Measurements from ENCODE around the gene ZNF791.
"Not testable (repeated sequence)": the region's sequence is repeated elsewhere in the genome, so short reads cannot be mapped to it uniquely, and the experiment has no call there.

Gene ZNF791

DNA sequence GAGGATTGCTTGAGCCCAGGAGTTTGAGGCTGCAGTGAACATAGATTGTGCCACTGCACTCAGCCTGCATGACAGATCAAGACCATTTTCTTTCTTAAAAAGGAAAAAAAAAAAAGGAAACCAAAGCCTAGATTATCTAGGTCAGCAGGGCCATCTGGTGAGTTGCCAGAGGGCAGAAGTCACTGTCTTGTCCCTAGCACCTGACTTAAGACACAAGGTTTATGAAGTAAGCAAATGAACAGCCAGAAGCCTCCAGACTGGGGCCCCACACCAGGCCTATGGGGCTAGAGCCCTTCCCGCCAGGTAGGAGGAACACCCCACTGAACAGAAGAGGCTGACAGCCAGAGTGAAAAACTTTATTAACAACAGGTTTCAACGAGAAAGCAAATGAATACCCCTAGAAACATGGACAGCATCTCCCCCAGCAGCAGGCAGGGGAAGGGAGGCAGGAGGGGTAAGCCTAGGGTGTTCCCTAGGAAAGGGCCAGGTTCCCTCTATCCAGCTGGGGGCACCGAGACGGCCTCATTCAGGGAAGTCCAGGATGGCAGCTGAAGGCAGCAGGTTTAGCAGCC lies 57.1 kb downstream of the ZNF791 start:
- no peak for DNase-seq (ENCODE audit: low read depth in 2 of 2)

DNA sequence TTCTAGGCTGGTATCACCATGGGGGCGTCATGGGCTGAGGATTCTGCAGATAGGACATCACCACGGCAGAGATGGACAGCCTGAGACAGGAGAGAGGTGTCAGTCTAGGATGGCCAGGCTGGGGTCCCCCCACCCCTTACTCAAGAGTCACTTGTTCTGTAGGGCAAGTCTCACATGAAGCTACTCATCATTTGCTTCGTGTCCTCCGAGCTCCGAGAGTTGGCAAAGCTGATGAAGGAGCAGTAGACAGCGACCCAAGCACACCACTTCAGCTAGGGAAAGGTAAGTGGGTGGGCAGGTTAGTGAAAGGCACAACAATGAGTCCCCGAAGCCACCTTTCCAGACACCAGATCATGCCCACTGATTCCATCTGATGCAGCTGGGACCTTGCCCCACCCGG lies 57.6 kb downstream of the ZNF791 start:
- no peak for DNase-seq (ENCODE audit: low read depth in 2 of 2)

DNA sequence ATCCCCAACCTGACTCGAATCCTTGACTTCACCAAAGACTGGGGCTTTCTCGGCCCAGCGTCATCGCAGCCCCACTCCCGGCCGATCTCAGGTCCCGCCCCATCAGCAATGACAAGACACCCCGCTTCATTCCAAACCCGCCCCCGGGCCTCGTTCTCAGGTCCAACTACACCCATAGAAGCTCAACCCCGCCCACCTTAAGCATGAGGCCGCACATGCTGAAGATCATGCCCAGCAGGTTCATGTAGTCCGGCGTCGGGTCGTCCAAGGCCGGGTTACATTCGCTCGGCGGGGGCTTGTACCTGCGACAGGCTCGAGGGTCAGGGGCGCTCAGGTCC lies 58.2 kb downstream of the ZNF791 start:
- peak; percentile 46 to 54 for DNase-seq (ENCODE audit: low read depth in 2 of 2)

DNA sequence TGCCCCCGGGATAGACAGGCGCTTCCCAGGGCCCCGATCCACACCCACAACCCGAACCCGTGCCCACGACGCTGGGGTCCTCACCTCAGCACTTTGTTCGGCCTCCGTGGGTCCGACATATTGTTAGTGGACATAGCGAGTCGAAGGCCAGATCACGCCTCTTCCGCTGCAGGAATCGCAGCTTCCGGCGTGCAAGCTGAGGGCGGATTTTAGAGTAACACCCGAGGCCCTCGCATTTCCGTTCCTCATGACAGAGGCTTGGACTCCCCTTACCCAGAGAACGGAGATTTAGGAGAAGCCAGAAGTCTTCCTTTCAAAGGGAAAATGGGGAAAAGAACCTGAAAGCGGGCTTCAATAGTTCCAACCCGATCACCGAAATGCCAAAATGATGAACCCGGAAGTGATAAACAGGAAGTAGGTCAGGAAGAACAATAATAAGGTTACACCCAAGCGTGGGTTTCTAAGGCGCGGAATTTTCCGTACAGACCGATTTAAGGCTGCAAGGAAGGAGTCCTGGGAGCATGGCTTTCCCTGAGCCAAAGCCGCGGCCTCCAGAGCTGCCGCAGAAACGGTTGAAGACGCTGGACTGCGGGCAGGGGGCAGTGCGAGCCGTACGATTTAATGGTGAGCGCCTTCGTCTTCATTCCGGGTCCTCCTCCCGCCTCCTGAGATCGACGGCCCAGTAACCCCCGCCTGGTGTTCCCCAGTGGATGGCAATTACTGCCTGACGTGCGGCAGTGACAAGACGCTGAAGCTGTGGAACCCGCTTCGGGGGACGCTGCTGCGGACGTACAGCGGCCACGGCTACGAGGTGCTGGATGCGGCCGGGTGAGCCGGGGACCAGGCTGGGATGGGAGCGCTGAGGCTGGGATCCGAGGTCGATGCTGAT lies 58.8 kb downstream of the ZNF791 start:
- peak; percentile 70 to 71 for DNase-seq (ENCODE audit: low read depth in 2 of 2)

DNA sequence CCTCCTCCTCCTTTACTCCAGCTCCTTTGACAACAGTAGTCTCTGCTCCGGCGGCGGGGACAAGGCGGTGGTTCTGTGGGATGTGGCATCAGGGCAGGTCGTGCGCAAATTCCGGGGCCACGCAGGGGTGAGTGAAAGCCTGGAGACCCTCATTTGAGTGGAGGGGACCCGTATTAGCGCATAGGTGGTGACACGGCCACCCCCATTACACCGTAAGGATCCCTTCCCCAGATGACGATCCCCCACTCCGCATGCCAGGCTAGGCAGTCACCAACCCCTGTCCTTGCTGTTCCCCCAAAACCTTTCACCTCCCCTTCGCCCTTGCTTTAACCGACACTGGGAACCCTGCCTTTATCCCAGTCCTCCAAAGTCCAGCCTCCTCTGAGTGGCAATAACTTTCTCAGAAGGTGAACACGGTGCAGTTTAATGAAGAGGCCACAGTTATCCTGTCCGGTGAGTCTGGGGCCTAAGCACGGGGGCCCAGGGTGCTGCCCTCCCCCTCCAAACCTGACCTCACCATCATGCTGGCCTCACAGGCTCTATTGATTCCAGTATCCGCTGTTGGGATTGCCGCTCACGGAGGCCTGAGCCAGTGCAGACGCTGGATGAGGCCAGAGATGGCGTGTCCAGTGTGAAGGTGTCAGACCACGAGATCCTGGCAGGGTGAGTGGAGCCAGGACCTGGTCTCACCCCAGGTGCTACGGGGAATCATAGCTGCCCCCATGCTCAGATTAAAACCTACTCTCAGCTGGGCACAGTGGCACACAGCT lies 59.6 kb downstream of the ZNF791 start:
- no peak for DNase-seq (ENCODE audit: low read depth in 2 of 2)

DNA sequence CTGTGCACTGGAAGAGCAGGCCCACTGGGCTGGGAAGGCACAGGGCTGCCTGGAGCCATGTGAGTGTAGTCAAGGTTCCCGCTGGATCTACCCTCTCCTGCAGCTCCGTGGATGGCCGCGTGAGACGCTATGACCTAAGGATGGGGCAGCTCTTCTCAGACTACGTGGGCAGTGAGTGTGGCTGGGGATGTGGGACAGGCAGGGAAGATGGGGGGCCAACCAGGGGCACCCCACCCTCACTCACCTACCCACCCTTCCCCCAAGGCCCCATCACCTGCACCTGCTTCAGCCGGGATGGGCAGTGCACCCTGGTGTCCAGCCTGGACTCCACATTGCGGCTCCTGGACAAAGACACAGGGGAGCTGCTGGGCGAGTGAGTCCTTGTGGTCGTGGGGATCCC lies 62.0 kb downstream of the ZNF791 start:
- no peak for DNase-seq (ENCODE audit: low read depth in 2 of 2)

DNA sequence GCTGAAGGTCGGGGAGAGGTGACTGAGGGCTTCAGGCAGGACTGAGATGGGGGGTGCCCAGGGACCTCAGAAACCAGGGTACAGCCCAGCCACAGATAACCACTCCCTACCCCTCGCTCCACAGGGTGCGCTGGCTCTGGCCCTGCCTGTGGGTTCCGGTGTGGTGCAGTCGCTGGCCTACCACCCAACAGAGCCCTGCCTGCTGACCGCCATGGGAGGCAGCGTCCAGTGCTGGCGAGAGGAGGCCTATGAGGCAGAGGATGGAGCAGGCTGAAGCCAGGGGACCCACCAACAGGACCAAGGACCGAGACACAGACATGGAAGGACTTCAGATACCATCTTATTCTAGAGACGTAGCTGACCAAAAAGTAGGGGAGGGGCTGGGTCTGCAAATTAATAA lies 64.7 kb downstream of the ZNF791 start:
- DNase-seq (ENCODE audit: low read depth in 2 of 2) = no peak

DNA sequence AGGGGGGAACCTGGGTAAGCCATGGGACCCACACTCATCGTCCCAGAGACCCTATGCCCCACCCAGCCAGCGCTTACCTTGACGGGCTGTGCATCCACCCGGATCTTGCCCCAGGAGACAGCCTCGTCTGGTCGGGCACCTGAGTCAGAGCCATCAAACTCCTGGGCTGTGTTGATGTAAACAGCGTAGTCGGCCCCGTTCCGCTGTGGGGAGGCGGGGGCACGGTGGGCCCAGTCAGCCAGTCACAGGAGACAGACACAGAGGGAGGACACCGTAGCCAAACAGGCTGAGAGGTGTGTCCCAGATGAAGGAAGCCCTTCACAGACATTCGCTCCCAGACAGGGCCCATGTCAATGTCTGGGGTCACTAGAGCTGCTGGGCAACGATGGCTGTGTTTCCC lies 65.2 kb downstream of the ZNF791 start:
- DNase-seq (ENCODE audit: low read depth in 2 of 2) = no peak

DNA sequence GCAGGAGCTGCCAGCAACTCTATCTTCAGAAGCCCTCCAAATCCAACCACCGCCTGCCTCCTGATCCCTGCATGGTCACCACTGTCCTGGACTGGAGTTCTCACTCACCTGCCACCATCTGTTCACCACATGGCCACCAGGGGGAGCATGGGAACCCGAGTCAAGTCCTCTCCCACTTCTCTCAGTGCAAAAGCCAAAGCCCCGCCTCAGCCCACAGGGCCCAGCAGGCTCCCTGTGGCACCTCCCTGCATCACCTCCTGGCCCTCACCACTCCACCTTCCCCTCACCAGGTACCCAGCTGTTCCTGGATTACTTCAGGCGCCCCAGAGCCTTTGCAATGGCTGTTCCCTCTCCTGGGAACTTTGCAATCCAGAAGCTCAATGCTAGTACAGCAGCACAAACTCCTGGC lies 65.7 kb downstream of the ZNF791 start:
- peak; percentile 88 to 95 for DNase-seq (ENCODE audit: low read depth in 2 of 2)

DNA sequence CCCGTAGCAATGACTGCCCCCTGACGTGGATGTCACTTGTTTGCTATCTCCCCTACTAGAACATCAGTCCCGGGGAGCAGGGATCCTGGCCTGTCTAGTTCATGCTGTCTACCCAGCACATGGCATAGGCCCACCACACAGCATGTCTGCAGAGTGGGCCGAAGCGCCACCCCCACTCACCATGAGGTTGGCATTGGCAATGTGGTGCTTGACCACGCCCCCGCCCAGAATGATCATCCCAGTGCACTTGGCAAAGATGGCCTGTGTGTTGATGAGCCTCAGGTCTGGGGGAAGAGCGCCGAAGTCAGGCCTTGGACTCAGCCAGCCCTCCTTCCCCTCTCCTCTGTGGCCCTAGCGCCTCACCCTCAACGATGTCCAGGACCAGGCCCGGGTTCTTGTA lies 66.2 kb downstream of the ZNF791 start:
- no peak for DNase-seq (ENCODE audit: low read depth in 2 of 2)

DNA sequence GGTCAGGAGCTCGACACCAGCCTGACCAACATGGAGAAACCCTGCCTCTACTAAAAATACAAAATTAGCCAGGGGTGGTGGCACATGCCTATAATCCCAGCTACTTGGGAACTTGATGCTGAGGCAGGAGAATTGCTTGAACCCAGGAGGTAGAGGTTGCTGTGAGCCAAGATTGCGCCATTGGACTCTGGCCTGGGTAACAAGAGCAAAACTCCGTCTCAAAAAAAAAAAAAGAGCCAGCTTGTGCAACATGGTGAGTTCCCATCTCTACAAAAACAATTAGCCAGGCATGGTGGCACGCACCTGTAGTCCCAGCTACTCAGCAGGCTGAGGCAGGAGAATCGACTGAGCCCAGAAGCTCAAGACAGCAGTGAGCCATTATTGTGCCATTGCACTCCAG lies 67.3 kb downstream of the ZNF791 start:
- not testable (repeated sequence) for DNase-seq (ENCODE audit: low read depth in 2 of 2)

DNA sequence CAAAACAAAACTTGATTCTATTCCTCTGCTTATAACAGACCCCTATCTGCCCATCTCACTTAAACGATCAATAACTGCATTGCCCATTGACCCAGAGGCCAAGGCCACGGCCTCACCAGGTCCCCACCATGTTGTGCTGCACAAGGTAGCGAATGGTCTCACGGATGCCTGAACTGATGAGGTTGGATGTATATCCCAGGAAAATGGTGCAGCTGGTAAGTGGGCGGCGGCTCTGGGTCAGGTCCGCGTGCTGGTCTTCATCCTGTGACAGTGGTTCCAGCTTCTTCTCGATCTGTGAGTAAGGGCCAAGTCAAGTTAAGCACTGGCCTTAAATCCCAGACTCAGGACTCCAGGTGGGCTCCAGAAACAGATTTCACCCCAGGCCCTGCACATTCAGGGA lies 69.3 kb downstream of the ZNF791 start:
- no peak for DNase-seq (ENCODE audit: low read depth in 2 of 2)

DNA sequence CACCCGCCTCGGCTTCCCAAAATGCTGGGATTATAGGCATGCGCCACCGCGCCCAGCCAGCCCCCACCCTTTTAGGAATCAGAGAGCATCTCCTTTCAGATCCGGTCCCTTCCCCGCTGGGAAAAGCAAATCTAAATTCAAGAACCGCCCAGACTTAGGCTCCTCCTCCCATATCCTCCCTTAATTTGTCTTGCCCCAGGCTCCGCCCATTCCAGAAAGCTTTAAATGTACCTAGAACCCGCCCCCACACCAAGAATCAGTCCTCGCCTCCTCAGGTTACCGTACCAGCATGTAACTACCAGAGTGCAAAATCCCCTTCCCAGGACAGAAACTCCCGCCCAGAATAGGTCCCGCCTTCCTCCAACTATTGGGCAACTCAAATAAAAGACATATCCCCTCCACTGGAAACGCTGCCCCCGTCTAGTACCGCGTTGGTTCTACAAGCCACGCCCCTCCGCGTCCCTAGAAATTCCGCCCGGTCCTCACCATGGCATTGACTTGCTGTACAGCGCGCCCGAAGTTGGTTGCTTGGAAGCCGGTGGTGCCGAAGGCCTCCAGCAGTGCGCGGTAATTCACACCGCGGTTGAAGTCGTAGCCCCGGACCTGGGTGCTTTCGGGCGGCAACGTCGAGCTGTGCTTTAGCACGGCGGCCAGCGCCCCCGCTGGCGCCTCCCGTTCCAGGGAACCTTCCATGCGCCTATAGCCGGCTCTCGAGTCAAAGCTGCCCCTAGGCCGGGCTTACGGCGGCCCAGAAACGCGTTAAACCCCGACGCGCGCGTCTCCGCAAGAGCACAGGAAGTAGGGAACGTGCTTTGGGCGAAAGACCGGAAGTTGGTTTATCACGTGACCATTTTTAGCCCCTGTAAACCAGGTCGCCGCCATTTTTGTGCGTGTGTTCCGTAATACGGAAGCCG lies 70.6 kb downstream of the ZNF791 start, which contains the start of gene DHPS:
Gene DHPS, minus strand, starts transcription at position 807 of the 914 bp plus-strand sequence. Its CDS starts 114 bp downstream, at position 693.
- DNase-seq (ENCODE audit: low read depth in 2 of 2) = peak; percentile 85 to 88
